Trophoblast cell (in vitro differentiated cells and primary cell): ENCODE results near the gene PRRX2.
"Not testable (repeated sequence)": the region's sequence is repeated elsewhere in the genome, so short reads cannot be mapped to it uniquely, and the experiment has no call there.

Experiments
- DNase-seq, 2 donors: peaks; one replicate each; pipeline ENCODE4 v3.0.0-alpha.2; 2016
- H2AFZ ChIP-seq: 2 replicates; pipeline ENCODE4 v1.6.1; 2013; ENCODE audit warnings: low read length, moderate library complexity, mild to moderate bottlenecking; ENCODE audit not compliant: insufficient read depth, poor library complexity
- H2AK5ac ChIP-seq: 2 replicates; pipeline ENCODE4 v1.6.1; 2013; ENCODE audit warnings: mild to moderate bottlenecking, low read length
- H2BK120ac ChIP-seq: 2 replicates; pipeline ENCODE4 v1.6.1; 2013; ENCODE audit warnings: low read length, mild to moderate bottlenecking, moderate library complexity; ENCODE audit not compliant: insufficient read depth, poor library complexity
- H2BK12ac ChIP-seq: 2 replicates; pipeline ENCODE4 v1.6.1; 2013; ENCODE audit warnings: mild to moderate bottlenecking, low read length, moderate library complexity
- H2BK5ac ChIP-seq: 2 replicates; pipeline ENCODE4 v1.6.1; 2013; ENCODE audit warnings: low read length, low read depth, moderate library complexity, mild to moderate bottlenecking; ENCODE audit not compliant: poor library complexity
- H3K14ac ChIP-seq: 2 replicates; pipeline ENCODE4 v1.6.1; 2013; ENCODE audit warnings: mild to moderate bottlenecking, low read length
- H3K18ac ChIP-seq: 2 replicates; pipeline ENCODE4 v1.6.1; 2013; ENCODE audit warnings: mild to moderate bottlenecking, low read length
- H3K23ac ChIP-seq: 2 replicates; pipeline ENCODE4 v1.6.1; 2013; ENCODE audit warnings: low read length
- H3K27ac ChIP-seq: 2 replicates; pipeline ENCODE4 v1.5.1; 2013; ENCODE audit warnings: low read depth, mild to moderate bottlenecking, inconsistent platforms, low read length, moderate library complexity
- H3K27me3 ChIP-seq: 2 replicates; pipeline ENCODE4 v1.6.1; 2013; ENCODE audit warnings: inconsistent platforms, mild to moderate bottlenecking, low read length, moderate library complexity; ENCODE audit not compliant: insufficient read depth
- H3K36me3 ChIP-seq, 2 experiments: 1 replicate in 1 of 2; 2 replicates in 1 of 2; pipeline ENCODE4 v1.6.1; 2013; ENCODE audit warnings: low read length in 2 of 2, mild to moderate bottlenecking in 2 of 2, moderate library complexity in 1 of 2; ENCODE audit not compliant: insufficient read depth in 2 of 2, control insufficient read depth in 1 of 2
- H3K4ac ChIP-seq: 2 replicates; pipeline ENCODE4 v1.6.1; 2013; ENCODE audit warnings: low read depth, mild to moderate bottlenecking, low read length, moderate library complexity
- H3K4me1 ChIP-seq, 2 experiments: 1 replicate in 1 of 2; 2 replicates in 1 of 2; pipeline ENCODE4 v1.6.1; 2013; ENCODE audit warnings: low read length in 2 of 2, mild to moderate bottlenecking in 2 of 2, moderate library complexity in 1 of 2; ENCODE audit not compliant: insufficient read depth in 2 of 2, control insufficient read depth in 1 of 2
- H3K4me2 ChIP-seq: 2 replicates; pipeline ENCODE4 v1.6.1; 2013; ENCODE audit warnings: inconsistent platforms, mild to moderate bottlenecking, low read length, moderate library complexity
- H3K4me3 ChIP-seq: 2 replicates; pipeline ENCODE4 v1.5.1; 2013; ENCODE audit warnings: mild to moderate bottlenecking, low read depth, low read length, inconsistent platforms
- H3K79me1 ChIP-seq: one replicate; pipeline ENCODE4 v1.6.1; 2013; ENCODE audit warnings: low read length
- H3K79me2 ChIP-seq: 2 replicates; pipeline ENCODE4 v1.6.1; 2013; ENCODE audit warnings: low read length, mild to moderate bottlenecking; ENCODE audit not compliant: control insufficient read depth, insufficient read depth, poor library complexity
- H3K9ac ChIP-seq: 2 replicates; pipeline ENCODE4 v1.6.1; 2013; ENCODE audit warnings: mild to moderate bottlenecking, low read length
- H3K9me3 ChIP-seq: 2 replicates; pipeline ENCODE4 v1.6.1; 2013; ENCODE audit warnings: low read depth, mild to moderate bottlenecking, control low read depth, inconsistent platforms, low read length; ENCODE audit not compliant: insufficient read depth
- H4K12ac ChIP-seq: 2 replicates; pipeline ENCODE4 v1.6.1; 2013; ENCODE audit warnings: low read depth, mild to moderate bottlenecking, low read length, moderate library complexity
- H4K8ac ChIP-seq: 2 replicates; pipeline ENCODE4 v1.6.1; 2013; ENCODE audit warnings: low read depth, mild to moderate bottlenecking, low read length, moderate library complexity
- H4K91ac ChIP-seq: one replicate; pipeline ENCODE4 v1.6.1; 2013; ENCODE audit warnings: low read depth, mild to moderate bottlenecking, low read length, moderate library complexity
- WGBS: extraction: QIAGEN DNeasy Blood & Tissue Kit; methylation state at CpG from one replicate; pipeline ENCODE4 v1.1.7; 2013; ENCODE audit warnings: missing lambda C conversion rate; ENCODE audit not compliant: insufficient read length, insufficient coverage; ENCODE audit errors: extremely low coverage; 5-methylcytosine and 5-hydroxymethylcytosine counted together

Gene PRRX2

GRCh38 chr9:129746092-129746777 is 80.8 kb downstream of the PRRX2 start:
- no peak overlapping the region for H3K27ac ChIP-seq
- no peaks in the 10 kb centered on the region for H3K9me3 ChIP-seq
- H2AK5ac ChIP-seq, result no peak overlapping the region
- no peaks in the 10 kb centered on the region for H3K27me3 ChIP-seq
- H3K79me2 ChIP-seq, result peaks cover 2% of the 10 kb centered on the region
- no peak overlapping the region for H3K18ac ChIP-seq
- no peak overlapping the region for H3K4me3 ChIP-seq
- H3K23ac ChIP-seq, result no peak overlapping the region
- peaks cover 31% of the 10 kb centered on the region for H3K79me1 ChIP-seq
- no peak overlapping the region for H2BK5ac ChIP-seq
- peak overlapping the region; percentile 8 for H2BK120ac ChIP-seq
- peak overlapping the region; percentile 28 for H3K14ac ChIP-seq
- no peak overlapping the region for H3K4me2 ChIP-seq
- peaks cover 29 to 35% of the 10 kb centered on the region in 2 experiments for H3K4me1 ChIP-seq
- no peak overlapping the region for H4K91ac ChIP-seq
- no peak overlapping the region for H3K9ac ChIP-seq
- no peak overlapping the region for H2AFZ ChIP-seq
- H2BK12ac ChIP-seq, result peak overlapping the region; percentile 63
- WGBS, result no CpG with 5 or more reads among the region's 9 CpGs
- no peak overlapping the region for H4K12ac ChIP-seq
- DNase-seq, result peak in 1 of 2 donors; percentile 34
- peaks cover 2% of the 10 kb centered on the region in 2 experiments for H3K36me3 ChIP-seq
- H4K8ac ChIP-seq, result no peak overlapping the region
- no peak overlapping the region for H3K4ac ChIP-seq

- no CpG with 5 or more reads among the region's 5 CpGs for WGBS
- Histone ChIP-seq H3K4me2 (no peak overlapping the region), H3K36me3 (peaks cover 2% of the 10 kb centered on the region in 2 experiments), H3K27ac (no peak overlapping the region), H3K79me1 (peaks cover 37% of the 10 kb centered on the region), H3K4me1 (peaks cover 29 to 48% of the 10 kb centered on the region in 2 experiments), H3K18ac (no peak overlapping the region), H2AFZ (no peak overlapping the region), H2BK5ac (no peak overlapping the region), H2BK12ac (peak overlapping the region; percentile 74), H3K4me3 (no peak overlapping the region), H3K14ac (peak overlapping the region; percentile 3), H2AK5ac (peak overlapping the region; percentile 16), H3K23ac (no peak overlapping the region), H3K9me3 (no peaks in the 10 kb centered on the region), H3K79me2 (peaks cover 2% of the 10 kb centered on the region), H4K8ac (peak overlapping the region; percentile 24), H4K91ac (peak overlapping the region; percentile 82), H2BK120ac (peak overlapping the region; percentile 85), H4K12ac (no peak overlapping the region), H3K9ac (no peak overlapping the region), H3K4ac (no peak overlapping the region), H3K27me3 (no peaks in the 10 kb centered on the region)
- no peak for DNase-seq
Observed at GRCh38 chr9:129748249-129748648, 82.8 kb downstream of the PRRX2 start.

GRCh38 chr9:129749052-129749451 is 83.6 kb downstream of the PRRX2 start:
- DNase-seq, result peak in 1 of 2 donors; percentile 13
- H3K79me2 ChIP-seq, H3K36me3 ChIP-seq, H3K27me3 ChIP-seq, H3K23ac ChIP-seq, H2AFZ ChIP-seq, H3K9ac ChIP-seq, H3K9me3 ChIP-seq, H3K4me3 ChIP-seq, H4K12ac ChIP-seq, H3K4me2 ChIP-seq: not testable (repeated sequence)
- Histone ChIP-seq H3K4ac (peak overlapping the region; percentile 0), H3K18ac (peak overlapping the region; percentile 52), H3K14ac (peak overlapping the region; percentile 3), H4K91ac (peak overlapping the region; percentile 82), H3K27ac (peak overlapping the region; percentile 83), H3K4me1 (peaks cover 22 to 43% of the 10 kb centered on the region in 2 experiments), H2BK5ac (peak overlapping the region; percentile 81), H4K8ac (peak overlapping the region; percentile 3), H2BK12ac (peak overlapping the region; percentile 74), H2BK120ac (peak overlapping the region; percentile 85), H2AK5ac (peak overlapping the region; percentile 16), H3K79me1 (peaks cover 29% of the 10 kb centered on the region)
- no CpG with 5 or more reads among the region's 4 CpGs for WGBS

GRCh38 chr9:129749575-129749974 is 84.1 kb downstream of the PRRX2 start:
- Histone ChIP-seq H2AK5ac (peak overlapping the region; percentile 75), H4K8ac (peak overlapping the region; percentile 62), H3K36me3 (peaks cover 0 to 2% of the 10 kb centered on the region in 2 experiments), H4K12ac (no peak overlapping the region), H3K4me1 (peaks cover 21 to 40% of the 10 kb centered on the region in 2 experiments), H2BK12ac (peak overlapping the region; percentile 67), H3K79me1 (peaks cover 28% of the 10 kb centered on the region), H3K18ac (peak overlapping the region; percentile 71), H3K9me3 (no peaks in the 10 kb centered on the region), H3K27ac (peak overlapping the region; percentile 83), H3K14ac (peak overlapping the region; percentile 68), H2AFZ (peak overlapping the region; percentile 24), H3K79me2 (peaks cover 2% of the 10 kb centered on the region), H2BK5ac (peak overlapping the region; percentile 81), H3K27me3 (no peaks in the 10 kb centered on the region), H2BK120ac (peak overlapping the region; percentile 85), H3K23ac (no peak overlapping the region), H3K4ac (peak overlapping the region; percentile 35), H4K91ac (peak overlapping the region; percentile 82), H3K4me3 (no peak overlapping the region), H3K4me2 (peak overlapping the region; percentile 21), H3K9ac (no peak overlapping the region)
- no CpG with 5 or more reads among the region's 6 CpGs for whole genome bisulfite sequencing
- peak in 1 of 2 donors; percentile 18 for DNase-seq
